HG02678 (cell line): ENCODE data around the gene PARN.
"Not testable (repeated sequence)": the region's sequence is repeated elsewhere in the genome, so short reads cannot be mapped to it uniquely, and the experiment has no call there.

Experiments
- ATAC-seq: cut with Tn5 transposase; IDR thresholded peaks from one replicate; pipeline ENCODE4 v1.9.1; 2021; ENCODE audit warnings: mild to moderate bottlenecking, moderate library complexity; ENCODE audit not compliant: unreplicated experiment

Gene PARN

DNA sequence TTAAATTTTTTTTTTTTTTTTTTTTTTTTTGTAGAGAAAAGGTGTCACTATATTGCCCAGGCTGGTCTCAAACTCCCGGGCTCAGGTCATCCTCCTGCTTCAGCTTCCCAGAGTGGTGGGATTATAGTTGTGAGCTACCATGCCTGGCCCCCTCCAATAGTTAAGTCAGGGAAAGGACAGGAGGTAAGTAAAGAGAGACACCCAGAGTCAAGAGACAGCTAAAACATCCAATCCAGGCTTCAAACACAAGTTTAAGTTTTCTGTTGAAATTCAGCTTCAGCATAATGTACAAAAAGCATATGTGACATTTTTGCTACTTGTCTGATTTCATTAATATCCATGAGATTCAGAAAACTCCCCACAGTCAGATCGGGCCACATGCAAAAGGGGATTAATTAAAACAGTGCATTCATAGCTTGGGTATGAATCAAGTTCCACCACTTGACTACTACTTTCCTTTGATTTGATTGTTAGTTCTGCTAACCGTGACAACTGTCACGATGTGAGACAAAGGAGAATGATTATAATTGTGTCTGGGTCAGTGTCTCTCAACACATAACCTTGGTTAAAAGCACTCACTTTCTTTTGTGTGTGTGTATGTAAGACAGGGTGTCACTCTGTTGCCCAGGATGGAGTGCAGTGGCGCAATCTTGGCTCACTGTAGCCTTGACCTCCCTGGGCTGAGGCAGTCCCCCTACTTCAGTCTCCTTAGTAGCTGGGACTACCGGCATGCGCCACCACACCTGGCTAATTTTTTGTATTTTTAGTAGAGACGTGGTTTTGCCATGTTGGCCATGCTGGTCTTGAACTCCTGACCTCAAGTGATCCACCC is 184.9 kb downstream of the PARN start:
- ATAC-seq = no peak

DNA sequence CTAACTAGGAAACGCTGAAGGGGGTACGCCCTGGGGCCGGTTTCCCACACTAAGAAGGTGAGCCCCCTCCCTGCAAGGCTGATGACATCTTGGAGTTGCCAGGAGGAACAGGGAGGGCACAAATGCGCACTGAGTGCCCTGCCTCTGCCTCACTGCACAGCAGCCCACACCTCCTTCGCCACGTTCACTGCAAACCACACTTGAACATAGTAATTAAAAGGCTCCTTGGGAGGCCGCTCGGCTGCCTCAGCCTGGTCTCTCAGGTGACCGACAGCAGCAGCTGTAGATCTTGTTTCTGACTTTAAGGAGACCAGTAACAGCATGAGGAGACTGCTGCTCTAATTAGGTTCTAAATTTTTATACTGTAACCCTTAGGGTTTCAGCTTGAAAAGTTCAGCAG is 188.5 kb downstream of the PARN start:
- not testable (repeated sequence) for ATAC-seq

DNA sequence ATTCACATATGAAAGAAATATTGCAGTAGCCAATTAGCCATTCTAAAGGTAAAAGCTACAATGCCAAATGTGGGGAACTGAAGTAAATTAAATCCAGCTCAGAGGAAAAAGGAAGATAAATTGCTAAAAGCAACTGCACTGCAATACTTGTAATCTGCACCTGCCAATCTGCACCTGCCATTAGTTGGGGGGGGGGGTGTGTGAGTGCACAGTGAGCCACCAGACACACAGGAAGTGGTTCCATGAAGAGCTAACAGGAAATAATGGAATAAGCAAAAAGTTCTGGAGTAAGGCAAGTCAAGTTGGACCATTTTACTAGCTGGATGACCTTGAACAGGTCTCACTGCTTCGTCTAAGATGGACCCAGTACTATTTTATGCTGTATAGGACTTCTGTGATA is 191.8 kb downstream of the PARN start:
- no peak for ATAC-seq

DNA sequence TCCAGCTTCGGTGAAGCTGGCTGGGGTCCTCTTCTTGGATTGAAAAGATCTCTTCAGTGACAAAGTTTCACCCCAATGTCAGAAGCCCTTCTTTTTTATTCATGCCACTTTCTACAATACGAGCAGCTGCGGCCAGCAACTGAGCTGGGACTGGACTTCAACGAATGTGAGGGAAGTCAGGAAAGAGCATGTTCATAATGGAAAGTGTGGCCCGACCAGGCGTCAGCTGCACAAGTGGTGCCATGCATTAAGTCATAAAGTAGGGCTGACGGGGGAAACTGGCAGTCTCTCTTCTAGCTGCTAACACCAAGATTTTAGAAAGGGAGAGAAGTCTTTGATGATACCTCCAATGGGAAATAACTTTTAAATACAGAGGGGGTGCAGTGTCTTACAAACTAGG is 192.6 kb downstream of the PARN start:
- no peak for ATAC-seq

DNA sequence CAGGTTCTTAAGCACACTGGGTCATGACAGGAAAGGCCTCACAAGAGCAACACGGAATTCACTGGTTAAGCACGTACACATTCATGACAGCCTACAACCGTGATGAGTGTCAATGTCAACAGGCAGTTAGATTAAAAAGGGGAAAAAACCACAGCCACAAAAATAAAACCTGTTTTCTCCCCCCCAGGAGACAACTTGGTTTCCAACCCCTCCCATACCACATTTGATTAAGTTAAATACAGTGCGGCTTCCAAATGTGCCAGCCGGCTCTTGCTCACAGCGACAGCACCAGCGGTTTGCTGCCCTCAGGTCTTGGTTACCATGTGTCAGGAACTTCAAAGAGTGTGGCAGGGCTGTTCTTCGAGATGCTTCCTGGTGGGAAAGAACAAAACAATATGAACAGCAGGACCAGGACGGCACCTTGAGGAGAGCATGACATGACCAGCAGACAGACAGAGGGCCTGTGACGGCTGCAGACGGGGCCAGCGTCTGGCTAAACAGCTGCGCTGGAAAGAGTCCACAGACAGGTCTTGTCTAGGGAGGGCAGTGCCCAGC is 193.6 kb downstream of the PARN start:
- ATAC-seq = no peak

DNA sequence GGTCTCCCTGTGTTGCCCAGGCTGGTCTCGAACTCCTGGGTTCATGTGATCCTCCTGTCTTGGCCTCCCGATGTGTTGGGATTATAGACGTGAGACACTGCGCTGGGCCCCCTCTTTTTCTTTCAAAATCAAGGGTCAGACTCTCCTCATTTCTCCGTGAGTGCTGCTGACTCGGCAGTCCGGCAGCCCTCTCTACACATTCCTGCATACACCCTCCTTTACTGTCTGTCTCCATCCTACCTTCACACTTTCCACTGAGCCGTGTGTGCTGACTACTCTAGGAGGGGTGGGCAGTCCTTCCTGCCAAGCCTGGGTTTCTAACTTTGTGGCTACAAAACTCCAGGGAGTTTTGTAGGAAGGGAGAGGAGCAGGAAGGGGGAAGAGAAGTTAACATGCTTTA is 195.2 kb downstream of the PARN start:
- no peak for ATAC-seq

DNA sequence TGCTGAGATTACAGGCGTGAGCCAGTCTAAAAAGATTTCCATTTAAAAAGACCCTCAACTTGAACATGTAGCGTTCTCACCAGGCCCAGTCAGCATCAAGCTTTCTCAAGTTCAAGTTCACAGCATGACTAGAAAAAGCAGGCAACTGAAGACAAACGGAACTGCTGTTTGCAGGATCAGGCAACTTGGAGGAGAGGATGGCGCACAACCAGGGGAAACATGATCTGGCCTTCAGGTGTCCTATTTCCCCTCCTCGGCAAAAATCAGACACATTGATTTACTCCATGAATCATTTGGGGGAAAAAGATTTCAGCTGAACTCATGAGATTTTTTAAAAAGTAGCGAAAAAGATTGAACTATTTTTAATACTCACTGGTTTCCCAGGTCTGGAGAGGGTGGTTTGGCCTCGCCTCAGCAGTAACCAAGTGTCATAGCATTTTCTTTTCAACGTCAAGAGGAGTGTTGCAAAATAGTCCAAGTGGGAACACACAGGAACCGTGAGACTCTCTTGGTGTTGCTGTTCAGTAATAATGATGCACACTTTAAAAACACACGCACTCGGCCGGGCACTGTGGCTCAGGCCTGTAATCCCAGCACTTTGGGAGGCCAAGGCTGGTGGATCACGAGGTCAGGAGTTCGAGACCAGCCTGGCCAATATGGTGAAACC is 201.0 kb downstream of the PARN start:
- not testable (repeated sequence) for ATAC-seq

DNA sequence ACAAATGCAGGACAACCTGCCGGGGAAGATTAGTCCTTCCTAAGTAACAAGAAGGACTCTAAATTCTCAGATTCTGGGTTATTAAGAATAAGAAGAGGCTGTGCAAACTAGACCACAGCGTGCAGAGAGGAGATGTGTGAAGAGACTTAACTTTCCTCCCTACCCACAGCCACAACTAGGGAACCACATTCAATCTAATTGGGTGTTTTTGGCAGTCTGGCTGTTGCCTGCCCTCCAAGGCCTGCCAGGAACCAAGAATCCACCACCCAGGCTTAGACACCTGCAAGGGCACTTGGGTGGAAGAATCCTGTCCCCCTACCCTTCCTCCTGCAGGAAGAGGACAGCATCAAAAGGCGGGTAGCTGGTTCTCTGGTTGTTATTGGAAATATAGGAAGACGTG is 202.0 kb downstream of the PARN start:
- ATAC-seq = no peak

DNA sequence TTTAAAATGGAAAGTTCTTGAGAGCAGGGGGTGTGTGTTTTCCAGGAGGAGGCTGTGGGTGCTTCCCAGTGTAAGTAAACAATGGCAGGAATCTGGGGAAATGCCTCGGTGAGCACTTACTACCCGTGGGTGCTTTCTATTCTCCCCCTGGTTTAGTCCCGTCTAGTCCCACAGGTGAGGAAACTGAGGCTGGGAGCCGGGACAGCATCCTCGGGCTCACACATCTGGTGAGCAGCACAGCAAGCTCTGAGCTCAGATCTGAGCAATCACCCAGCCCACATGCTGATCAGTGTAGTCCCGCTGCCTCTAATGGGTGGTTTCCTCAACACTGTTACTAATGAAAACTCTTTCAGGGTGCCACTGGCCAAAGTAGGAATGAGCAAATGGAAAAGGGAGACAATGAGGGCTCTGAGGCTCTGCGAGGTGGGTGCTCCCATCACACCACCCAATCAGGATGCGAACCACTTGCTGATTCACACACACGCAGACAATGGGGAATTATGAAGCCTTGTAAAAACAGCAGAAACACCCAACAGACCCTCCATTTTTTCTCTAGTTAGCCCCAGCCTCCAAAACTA is 202.6 kb downstream of the PARN start:
- no peak for ATAC-seq

DNA sequence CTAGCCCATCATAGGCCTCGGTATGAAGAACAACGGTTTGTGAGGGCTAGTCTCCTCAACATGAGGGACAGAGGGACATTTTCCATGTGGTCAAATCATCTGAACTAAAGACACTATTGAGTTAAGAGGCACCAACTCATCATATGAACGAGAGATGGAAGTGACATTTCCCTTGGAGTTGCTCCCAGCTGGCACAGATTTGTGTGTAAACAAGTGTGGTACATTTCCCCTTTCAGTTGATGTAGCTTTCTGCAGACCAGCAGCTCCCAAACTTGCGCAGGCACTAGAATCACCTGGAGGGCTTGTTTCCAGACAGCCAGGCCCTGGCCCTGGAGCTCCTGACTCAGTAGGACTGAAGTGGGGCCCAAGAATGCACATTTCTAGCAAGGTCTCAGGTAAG is 205.5 kb downstream of the PARN start:
- no peak for ATAC-seq

DNA sequence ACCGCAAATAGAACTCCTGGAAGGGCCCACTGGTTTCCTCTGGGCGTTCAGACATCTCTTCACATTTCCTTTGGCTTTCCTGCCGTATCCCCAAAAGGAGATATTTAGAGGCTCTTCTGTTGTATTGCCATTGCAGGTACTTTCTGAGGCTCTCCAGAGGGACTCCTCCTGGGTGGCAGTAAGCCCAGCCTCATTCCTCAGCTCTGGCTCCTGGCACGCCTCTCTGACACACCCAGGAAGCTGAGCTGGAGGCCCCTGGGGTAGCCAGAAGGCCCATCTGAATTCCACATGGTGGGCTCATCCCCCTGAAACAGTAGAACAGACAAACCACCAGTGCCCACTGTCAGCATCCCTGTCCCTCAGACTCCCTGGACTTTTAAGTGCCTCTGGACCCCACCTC is 206.7 kb downstream of the PARN start:
- ATAC-seq = no peak

DNA sequence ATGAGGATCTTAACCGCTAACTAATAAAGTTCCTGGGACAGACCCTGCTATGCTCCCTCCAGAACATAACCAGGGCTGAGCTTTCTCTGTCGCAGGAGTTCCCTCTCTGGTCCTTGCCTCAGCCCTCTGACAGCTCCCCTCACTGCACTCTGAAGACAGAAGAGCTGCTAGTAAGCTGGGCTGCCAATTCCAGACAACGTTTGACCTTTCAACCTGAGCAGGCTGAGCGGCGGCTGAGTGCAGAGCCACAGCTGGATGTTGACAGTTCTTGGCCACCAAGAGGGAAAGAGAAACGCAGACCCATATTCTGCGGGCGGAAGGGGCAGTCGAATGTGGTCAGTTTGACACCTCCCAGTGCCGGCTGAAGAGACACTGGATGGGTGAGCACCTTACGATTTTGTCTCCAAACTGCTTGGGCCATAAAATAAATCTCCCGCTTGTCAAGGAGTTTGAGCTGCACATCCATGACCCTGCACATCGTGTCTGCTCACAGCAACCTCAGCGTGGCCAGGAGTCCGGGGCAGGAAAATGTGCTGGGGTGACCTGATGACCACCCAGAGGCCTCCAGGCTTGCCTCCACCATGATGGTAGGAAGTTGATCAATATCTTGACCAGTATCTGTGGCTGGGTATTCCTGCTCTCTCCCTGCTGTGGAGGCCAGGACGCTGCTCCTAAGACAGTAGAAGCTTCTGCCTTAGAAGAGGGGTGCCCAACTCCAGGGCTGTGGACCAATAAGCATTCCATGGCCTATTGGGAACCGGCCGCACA is 209.2 kb downstream of the PARN start:
- no peak for ATAC-seq

DNA sequence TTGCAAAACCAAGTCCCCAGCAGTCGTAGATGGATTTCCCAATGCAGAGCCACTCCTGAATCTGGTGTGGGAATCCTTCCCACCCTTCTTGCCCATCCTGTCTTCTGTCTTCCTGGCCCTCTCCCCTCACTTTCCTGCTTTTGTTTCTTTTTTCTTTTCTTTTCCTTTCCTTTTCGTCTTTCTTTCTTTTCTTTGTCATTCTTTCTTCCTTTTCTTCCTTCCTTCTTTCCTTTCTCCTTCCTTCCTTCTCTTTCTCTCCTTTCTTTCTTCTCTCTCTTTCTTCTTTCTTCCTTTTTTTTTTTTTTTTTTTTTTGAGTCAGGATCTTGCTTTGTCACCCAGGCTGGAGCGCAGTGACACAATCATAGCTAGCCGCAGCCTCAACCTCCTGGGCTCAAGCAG is 209.8 kb downstream of the PARN start:
- ATAC-seq = not testable (repeated sequence)

DNA sequence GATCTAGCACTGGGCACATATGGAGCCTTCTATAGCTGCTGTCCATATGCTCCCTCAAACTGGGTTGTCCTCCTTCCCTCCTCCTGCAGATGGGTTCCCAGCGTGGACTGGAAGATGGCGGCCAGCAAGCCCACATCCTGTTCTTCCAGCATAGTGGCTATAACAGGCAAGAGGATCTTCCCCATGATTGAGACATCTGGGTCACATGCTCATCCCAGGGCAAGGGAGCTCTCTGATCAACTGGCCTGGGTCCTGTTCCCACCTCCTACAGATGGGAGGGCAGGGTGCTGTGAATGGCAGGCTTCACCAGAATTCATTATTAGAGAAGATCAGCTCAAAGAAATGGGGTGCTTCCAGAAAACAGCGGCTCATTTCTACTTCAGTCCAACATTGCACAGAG is 210.2 kb downstream of the PARN start:
- ATAC-seq = no peak

DNA sequence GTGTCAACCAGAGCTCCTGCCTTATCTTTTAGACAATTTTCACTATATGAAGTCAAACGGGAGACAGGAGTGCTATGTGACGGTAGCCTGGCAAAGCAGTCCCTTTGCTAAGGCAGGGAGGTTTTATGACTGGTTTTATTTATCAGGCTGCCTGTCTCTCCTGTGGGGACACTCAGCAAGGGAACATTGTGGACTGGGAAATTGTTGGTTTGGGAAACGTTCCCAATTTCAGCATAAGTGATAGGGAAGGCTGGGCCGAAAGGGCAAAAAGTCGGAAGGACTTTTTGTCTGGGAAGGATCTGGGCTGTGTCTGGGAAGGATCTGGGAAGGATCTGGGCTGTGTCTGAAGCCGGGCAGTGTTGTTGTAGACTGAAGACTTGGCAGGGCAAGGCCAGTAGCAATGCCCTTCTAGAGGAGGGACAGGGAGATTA is 211.2 kb downstream of the PARN start:
- no peak for ATAC-seq

DNA sequence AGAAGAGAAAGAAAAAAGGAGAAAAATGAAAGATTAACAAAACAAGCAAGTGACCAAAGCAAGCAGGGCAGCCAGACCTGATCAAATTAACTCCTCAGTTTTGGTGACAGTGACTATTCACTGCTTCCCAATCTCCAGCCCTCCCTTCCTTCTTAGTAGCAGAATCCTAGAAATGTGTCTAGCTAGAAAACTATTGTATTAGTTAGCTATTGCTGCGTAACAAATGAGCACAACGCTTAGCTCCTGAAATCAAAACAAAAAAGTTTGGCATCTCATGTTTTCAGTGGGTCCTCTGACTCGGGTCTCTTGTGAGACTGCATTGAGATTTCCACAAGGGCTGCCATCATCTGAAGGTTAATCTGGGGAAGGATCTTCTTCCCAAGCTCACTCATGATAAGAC is 213.9 kb downstream of the PARN start:
- no peak for ATAC-seq

DNA sequence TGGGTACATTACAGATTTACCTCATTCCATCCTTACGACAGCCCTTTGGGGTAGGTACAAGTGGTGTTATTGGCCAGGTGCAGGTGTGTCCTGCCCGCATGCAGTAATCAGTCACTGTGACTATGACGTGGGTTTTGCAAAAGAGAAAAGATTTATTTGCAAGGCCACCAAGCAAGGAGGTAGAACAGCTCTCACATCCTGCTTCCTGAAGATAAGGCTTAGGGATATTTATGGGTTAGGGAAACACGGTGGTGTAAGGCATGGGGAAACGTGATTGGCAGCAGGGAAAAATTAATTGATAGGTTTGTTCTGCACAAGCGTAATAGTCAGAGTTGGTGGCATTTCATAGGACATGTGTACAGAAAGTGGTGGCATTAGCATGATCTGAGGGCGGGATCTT is 214.8 kb downstream of the PARN start:
- no peak for ATAC-seq

DNA sequence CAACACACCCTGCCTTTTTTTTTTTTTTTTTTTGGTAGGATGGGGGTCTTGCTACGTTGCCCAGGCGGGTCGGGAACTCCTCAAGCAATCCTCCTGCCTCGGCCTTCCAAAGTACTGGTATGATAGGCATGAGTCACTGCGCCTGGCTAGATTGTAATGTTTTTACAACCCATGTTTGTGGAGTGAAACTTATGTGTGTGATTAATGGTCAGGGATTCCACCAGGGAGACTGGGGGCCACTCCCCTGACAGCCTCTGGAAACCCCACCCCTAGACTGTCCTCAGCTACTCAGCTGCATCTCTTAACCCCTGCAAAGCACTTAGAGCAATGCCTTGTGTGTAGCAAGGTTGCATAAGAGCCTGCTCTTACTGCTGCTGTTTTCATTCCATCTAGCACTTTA is 220.5 kb downstream of the PARN start:
- no peak for ATAC-seq

DNA sequence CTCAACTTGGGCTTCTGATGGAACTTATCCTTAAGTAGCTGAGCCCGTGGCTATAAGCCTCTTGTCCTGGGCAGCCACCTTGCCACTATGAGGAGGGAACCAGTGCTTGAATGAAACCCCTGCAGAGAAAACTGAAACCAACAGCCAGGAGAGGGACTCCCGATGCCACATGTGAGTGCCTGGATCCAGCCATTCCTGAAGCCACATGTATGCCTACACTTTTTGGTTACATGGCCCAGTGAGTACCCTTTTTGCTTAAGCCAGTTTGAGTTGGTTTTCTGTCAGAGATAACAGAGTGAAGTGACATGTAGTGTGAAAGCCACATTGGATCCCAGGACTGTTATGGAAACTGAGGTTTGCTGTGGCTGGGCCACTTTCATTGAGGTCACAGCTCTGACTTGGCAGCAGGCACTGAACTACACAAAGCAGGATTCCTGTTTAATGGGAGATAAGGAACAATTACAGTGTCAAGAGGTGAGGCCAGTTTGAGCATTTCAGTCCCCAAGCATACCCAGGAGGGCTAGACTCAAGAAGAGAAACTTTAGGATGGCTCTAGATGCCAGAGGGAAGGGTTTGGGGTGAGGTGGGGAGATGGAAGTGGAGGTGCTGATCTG is 222.2 kb downstream of the PARN start:
- ATAC-seq = no peak

DNA sequence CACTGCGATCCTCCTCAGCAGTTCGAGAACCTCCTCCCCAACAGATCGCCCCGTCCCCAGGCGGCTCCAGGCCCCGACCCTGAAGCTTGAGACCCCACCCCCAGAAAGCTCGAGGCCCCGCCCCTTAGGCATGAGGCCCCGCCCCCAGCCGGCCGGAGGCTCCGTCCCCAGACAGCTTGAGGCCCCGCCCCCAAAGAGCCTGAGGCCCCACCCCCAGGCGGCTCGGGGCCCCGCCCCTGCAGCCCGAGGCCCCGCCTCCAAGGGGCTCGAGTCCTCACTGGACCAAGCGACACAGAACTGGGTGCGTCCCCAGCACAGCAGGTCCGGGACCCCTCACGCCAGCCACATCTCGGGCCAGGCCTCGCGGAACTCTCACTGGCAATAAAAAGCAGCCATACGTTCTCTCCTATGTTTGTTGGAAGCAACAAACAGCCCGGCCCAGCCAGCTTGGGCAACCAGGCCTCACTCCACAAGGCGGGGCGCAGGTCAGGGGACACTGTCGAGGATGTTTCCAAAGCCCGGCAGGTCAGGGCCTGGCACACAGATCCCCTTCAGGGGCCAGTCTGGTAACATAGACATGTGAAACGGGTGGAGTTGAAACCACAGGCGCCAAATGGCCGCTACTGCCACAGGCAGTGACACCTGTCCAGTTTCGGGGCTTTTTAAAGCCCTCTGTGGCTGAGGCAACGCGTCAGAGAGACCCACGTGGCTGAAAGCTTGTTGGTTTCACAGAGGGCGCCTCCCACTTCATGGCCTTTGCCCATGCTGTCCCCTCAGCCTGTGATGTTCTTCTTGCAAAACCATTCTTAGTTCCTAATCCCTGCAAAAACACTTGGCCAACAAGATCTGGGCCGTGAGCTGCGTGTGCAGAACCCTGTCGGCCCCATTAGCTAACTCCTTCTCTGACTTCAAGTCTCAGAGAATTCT is 224.2 kb downstream of the PARN start:
- ATAC-seq = peak; percentile 94
